ENCODE data around the gene C16orf96. TPM values are rescaled to one million over a fixed set of nuclear protein-coding genes. Genes with fewer than 3 reads are reported as not detected.

Gene C16orf96
- total and polyA plus RNA-seq, 2 of the 13 experiments (the other 11 are each of a cell fraction or from before 2014, with no cell fraction given) = 0.03 TPM; not detected in 1

DNA sequence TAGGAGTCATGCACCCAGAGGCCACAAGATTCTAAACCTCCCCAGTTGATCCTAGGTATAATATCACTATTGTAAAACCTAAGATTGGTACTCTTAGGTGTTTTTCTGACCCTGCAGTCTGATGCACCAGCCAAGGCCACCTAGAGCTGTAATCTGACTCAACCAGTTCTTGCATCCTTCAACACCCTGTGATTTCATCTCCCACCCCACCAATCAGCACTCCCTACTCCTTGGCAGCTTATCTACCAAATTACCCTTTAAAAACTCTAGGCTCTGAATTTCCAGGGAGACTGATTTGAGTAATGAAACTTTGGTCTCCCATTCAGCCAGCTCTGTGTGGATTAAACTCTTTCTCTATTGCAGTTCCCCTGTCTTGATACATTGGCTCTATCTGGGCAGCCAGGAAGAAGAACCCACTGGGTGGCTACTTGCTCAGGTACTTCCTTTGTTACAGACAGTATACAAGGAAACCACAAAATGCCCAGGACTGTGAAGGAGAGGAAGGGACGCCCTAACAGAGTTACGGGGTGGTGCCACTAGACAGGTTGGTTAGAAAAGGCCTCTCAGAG lies 16.3 kb upstream of the C16orf96 start:
- H3K9me3 ChIP-seq (ENCODE audit: low read length) = peaks cover 16% of the 10 kb centered on the region
- in situ Hi-C loops (cut with HindIII; ENCODE audit: extremely low pct_ligation_motif_present, low pct_unique_long_range_greater_than_20kb) = no loop called here
- H3K27me3 ChIP-seq (ENCODE audit: control insufficient read depth in 1 of 2, insufficient read depth in 2 of 2, low read length in 2 of 2) = no peaks in the 10 kb centered on the region
- H3K36me3 ChIP-seq (replicated peaks in 1 of 2; ENCODE audit: control insufficient read depth in 1 of 2, insufficient read depth in 2 of 2, low read length in 2 of 2) = peaks cover 0 to 2% of the 10 kb centered on the region in 2 experiments; a peak in 1 of 5 replicates
- no TSS peak for BruUV-seq (replicated peaks)
- FAIRE-seq = no peak
- peaks cover 12% of the 10 kb centered on the region; the same call in 1 of the 2 replicates for H4K20me1 ChIP-seq (ENCODE audit: insufficient read depth, low read length)
- no peak overlapping the region for H3K27ac ChIP-seq (ENCODE audit: extremely low read length, insufficient read depth, low read length)
- ATAC-seq = no peak
- TF ChIP-seq TAF1 (CRISPR knock-in tag; IDR thresholded peaks at IDR 0.05) (no peak), MED13 (CRISPR knock-in tag; IDR thresholded peaks at IDR 0.05) (no peak), ATAD3A (CRISPR knock-in tag; IDR thresholded peaks at IDR 0.05) (no peak), TBX2 (CRISPR knock-in tag; IDR thresholded peaks at IDR 0.05; ENCODE audit: borderline replicate concordance) (no peak)
- no peak for DNase-seq (ENCODE audit: low spot score)
- H3K79me2 ChIP-seq (ENCODE audit: insufficient read depth, low read length) = peaks cover 36% of the 10 kb centered on the region
- no peak overlapping the region for H3K4me3 ChIP-seq (replicated peaks in 1 of 3; ENCODE audit: insufficient read depth in 1 of 3, low read depth in 2 of 3, low read length in 3 of 3)
- no peak overlapping the region for H3K4me2 ChIP-seq (ENCODE audit: low read depth, low read length)
- H2AFZ ChIP-seq (ENCODE audit: low read length) = no peak overlapping the region
- 98% methylated on average over 2 of the region's 2 CpGs for WGBS (ENCODE audit: low lambda C conversion rate)
- ChIA-PET POLR2A (interaction anchor here (1.7 to 3.1 kb wide), 2 partner anchors 9 to 77 kb away, joined by 10 to 17 read pairs; no protein-coding TSS in a partner anchor), CTCF (ENCODE audit: low intra/inter-chr PET ratio, low total read pairs) (no interaction called here)
- intact Hi-C loops (cut with micrococcal nuclease; ENCODE audit: unreplicated experiment) = loop anchor here (2.0 kb wide), 1 partner anchor 77 kb away; no protein-coding TSS in a partner anchor
- H3K9ac ChIP-seq (ENCODE audit: insufficient read depth, low read depth, low read length) = no peak overlapping the region
- H3K4me1 ChIP-seq (ENCODE audit: insufficient read depth, low read length) = peaks cover 25% of the 10 kb centered on the region

DNA sequence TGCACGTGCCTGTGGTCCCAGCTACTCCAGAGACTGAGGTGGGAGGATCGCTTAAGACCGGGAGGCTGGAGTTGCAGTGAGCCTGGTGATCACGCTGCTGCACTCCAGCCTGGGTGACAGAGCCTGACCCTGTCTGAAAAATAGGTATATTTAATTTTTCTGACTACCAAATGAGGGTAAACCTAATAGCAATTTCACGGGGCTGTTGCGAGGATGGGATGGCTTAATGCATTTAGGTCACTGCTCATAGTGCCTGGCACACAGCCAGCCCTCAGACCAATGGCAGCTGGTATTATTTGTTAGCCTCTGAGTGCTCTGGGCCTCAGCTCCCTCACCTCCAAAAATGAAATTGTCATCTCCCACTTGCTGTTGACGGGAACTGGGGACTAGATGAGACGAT lies 11.7 kb upstream of the C16orf96 start:
- Histone ChIP-seq H3K9ac (ENCODE audit: insufficient read depth, low read depth, low read length) (no peak overlapping the region), H3K4me2 (ENCODE audit: low read depth, low read length) (no peak overlapping the region), H3K4me1 (ENCODE audit: insufficient read depth, low read length) (peaks cover 10% of the 10 kb centered on the region), H4K20me1 (ENCODE audit: insufficient read depth, low read length) (no peaks in the 10 kb centered on the region), H3K79me2 (ENCODE audit: insufficient read depth, low read length) (no peaks in the 10 kb centered on the region), H3K36me3 (replicated peaks in 1 of 2; ENCODE audit: control insufficient read depth in 1 of 2, insufficient read depth in 2 of 2, low read length in 2 of 2) (no peaks in the 10 kb centered on the region), H3K9me3 (ENCODE audit: low read length) (peaks cover 10% of the 10 kb centered on the region), H3K27me3 (ENCODE audit: control insufficient read depth in 1 of 2, insufficient read depth in 2 of 2, low read length in 2 of 2) (no peaks in the 10 kb centered on the region), H3K4me3 (replicated peaks in 1 of 3; ENCODE audit: insufficient read depth in 1 of 3, low read depth in 2 of 3, low read length in 3 of 3) (no peak overlapping the region), H2AFZ (ENCODE audit: low read length) (no peak overlapping the region), H3K27ac (ENCODE audit: extremely low read length, insufficient read depth, low read length) (no peak overlapping the region)
- TF ChIP-seq, protein P1, sequence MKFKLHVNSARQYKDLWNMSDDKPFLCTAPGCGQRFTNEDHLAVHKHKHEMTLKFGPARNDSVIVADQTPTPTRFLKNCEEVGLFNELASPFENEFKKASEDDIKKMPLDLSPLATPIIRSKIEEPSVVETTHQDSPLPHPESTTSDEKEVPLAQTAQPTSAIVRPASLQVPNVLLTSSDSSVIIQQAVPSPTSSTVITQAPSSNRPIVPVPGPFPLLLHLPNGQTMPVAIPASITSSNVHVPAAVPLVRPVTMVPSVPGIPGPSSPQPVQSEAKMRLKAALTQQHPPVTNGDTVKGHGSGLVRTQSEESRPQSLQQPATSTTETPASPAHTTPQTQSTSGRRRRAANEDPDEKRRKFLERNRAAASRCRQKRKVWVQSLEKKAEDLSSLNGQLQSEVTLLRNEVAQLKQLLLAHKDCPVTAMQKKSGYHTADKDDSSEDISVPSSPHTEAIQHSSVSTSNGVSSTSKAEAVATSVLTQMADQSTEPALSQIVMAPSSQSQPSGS (CRISPR knock-in tag; IDR thresholded peaks at IDR 0.05) = no peak
- no peak for TF ChIP-seq RARG (CRISPR knock-in tag; IDR thresholded peaks at IDR 0.05; ENCODE audit: low read depth)
- TF ChIP-seq, protein P2, sequence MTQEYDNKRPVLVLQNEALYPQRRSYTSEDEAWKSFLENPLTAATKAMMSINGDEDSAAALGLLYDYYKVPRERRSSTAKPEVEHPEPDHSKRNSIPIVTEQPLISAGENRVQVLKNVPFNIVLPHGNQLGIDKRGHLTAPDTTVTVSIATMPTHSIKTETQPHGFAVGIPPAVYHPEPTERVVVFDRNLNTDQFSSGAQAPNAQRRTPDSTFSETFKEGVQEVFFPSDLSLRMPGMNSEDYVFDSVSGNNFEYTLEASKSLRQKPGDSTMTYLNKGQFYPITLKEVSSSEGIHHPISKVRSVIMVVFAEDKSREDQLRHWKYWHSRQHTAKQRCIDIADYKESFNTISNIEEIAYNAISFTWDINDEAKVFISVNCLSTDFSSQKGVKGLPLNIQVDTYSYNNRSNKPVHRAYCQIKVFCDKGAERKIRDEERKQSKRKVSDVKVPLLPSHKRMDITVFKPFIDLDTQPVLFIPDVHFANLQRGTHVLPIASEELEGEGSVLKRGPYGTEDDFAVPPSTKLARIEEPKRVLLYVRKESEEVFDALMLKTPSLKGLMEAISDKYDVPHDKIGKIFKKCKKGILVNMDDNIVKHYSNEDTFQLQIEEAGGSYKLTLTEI (CRISPR knock-in tag; conservative IDR thresholded peaks at IDR 0.05) = no peak
- no peak for DNase-seq (ENCODE audit: low spot score)
- intact Hi-C loops (cut with micrococcal nuclease; ENCODE audit: unreplicated experiment) (no loop called here), in situ Hi-C loops (cut with HindIII; ENCODE audit: extremely low pct_ligation_motif_present, low pct_unique_long_range_greater_than_20kb) (no loop called here)
- ATAC-seq = no peak
- ChIA-PET CTCF (ENCODE audit: low intra/inter-chr PET ratio, low total read pairs) (no interaction called here), POLR2A (no interaction called here)
- no peak for FAIRE-seq
- 60% methylated on average over 8 of the region's 8 CpGs for WGBS (ENCODE audit: low lambda C conversion rate)
- no TSS peak for BruUV-seq (replicated peaks)

All from HepG2 (cell line).